HG03095 (cell line): ENCODE results near the gene NAP1L5.

Experiments
- ATAC-seq: cut with Tn5 transposase; IDR thresholded peaks from one replicate; pipeline ENCODE4 v1.9.1; 2021; ENCODE audit warnings: moderate library complexity; ENCODE audit not compliant: unreplicated experiment

NAP1L5 gene

DNA sequence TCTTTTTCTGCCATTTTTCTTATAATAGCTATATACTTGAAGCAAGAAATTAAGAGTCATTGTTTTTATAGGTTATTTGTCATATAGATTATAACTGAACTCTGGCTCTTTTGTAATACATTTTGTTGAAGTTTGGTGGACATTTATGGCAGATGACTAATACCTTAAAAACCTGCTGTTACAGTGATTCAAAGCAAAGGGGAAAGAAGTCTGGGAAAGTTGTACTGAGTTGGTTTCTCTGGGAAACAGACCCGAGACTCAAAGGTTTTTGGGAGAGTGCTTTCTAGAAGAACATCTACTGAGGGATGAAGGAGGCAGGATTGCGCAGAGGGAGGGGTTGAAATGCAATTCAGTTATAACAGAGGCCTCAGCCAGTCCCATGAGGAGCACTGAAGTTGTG, 35.9 kb downstream of the NAP1L5 start:
- ATAC-seq: no peak

DNA sequence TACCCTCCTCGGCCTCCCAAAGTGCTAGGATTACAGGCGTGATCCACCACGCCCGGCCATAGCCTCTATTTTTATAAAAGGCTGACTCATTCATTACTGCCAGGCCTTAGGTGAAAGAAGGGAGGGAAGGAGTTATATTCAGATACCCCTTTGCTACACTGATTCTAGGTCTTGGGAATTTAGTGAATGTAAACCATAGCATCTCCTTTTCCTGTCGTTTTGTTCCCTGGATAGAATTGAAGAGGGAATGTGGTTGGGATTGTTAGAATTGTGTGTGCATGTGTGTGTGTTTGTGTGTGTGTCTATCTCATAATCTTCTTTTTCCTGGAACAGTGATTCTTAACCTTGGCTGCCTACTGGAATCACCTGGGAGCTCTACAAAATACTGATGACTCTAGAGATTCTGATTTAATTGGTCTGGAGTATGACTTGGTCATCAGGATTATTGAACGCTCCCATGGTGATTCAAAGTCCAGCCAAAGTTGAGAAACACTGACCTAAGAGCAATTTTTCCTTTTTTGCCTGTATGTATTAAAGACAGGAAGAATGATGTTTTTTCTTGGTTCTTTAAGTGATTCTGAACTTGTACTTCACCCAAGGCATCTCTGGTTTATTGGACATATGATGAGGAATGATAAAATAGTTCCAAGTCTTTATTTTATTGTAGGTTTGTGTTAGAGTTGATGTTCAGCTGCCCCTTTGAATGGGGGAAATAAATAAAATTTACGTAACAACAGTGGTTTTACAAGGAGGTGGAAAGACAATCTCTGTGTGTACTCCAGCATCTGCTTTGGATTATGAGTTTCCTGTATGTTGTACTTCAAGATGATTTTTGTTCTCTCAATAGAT, 37.0 kb downstream of the NAP1L5 start:
- ATAC-seq: no peak

DNA sequence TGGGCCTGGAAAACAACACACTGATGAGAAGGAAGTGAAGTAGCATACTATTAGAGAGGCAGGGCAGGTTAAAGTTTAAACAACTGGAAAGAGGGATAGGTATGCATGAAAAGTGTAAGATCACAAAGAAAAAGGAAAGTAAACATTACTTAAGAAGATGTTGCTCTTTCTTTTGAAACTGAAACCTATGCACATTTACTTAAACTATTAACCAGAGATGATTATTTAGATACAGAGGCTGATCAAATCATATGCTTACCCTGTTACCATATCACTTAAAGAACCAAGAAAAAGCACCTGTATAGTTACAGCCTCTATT, 37.8 kb downstream of the NAP1L5 start:
- ATAC-seq: no peak

DNA sequence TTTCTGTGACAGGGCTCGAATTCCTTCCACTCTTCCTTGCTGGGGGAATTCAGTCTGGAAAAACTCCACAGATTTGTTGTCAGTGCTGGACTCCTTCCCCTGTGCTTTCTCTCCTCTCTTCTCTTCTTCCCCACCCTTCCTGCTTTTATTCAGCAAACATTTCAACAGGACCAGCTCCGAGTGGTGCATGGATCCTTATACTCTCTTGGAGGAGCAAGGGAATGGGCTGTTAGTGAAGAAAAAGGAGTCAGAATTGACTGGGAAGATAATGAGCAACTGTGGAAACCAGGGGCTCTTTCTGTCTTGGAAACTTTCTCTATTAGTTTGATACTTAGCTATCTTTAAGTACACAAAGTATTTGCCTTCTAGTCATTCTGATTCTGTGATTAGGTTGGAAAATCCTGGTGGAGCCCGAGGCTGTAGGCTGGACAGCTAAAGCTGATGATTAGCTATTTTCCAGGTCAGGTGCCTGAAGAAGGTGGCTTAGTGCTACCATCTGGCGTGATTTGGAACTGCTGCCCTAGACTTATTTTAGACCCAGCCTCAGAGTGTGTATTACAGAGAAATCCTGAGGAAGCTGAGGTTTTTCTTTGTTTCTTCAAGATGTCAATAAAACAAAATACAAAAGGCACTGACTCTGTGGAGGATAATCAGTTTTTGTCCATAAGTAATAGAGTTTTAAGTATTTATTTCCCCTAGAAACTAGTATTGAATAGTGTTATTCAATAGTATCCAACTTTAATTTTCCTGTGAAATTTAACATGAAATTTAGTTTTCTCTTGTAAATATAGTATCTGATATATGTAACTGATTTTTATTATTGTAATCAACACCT, 38.4 kb downstream of the NAP1L5 start:
- peak; percentile 89 for ATAC-seq

DNA sequence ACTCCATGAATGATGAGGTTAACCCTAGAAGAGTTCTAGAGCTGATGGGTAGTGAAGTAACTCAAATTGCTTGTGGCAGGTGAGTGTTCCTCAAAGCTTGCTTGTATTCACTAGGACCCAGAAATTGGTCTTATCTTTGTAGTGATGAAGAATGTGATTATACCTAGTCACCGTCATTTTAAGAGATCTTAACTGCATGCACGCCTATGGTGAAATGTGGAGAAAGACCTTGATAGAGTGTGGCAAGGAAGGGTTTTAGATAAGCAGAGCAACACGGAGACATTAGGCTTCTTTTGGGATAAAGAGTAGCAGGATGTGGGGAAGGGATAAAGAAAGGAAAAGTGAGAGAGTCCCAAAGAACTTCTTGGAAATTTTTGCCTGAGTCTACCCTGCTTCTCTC, 42.4 kb downstream of the NAP1L5 start:
- ATAC-seq: no peak

DNA sequence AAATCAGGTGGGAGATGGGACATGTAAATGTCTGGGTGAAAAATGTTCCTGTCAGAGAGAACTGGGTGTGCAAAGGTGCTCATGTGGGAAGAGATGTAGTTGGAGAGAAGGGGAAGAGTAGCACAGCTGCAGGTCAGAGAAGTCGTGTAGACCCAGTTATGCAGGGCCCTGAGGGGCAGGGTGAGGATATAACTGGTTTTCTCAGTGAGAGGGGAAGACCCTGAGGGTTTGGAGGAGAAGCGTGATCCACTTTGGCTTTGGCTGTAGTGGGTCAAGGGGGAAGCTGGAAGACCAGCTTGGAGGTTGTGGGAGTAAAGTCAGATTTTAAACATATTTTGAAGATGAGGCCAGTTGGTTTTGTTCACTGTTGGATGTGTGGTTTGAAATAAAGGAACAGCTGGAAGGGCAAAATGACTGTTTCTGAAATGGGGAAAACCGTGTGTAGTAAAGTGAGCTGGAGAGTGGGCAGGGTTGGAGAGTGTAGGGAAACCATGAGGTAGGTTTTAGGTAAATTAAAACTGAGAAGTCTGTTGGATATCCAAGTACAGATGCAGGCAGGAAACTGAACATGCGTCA, 44.2 kb downstream of the NAP1L5 start:
- ATAC-seq: no peak

DNA sequence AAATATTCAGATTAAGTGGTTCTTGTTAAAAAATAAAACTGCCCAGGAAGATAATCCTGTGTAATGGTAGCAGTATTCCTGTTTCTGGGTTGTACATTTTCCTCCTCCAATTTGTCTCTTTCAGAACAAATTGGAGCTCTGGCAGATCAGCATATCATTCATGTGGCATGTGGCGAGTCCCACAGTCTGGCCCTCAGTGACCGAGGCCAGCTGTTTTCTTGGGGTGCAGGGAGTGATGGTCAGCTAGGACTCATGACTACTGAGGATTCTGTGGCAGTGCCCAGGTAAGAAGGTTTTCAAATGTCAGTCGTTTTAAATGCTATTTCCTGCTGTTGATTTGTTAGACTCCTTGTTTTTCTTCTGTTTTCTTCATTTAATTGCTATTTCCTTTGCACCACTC, 47.9 kb downstream of the NAP1L5 start:
- ATAC-seq: no peak

DNA sequence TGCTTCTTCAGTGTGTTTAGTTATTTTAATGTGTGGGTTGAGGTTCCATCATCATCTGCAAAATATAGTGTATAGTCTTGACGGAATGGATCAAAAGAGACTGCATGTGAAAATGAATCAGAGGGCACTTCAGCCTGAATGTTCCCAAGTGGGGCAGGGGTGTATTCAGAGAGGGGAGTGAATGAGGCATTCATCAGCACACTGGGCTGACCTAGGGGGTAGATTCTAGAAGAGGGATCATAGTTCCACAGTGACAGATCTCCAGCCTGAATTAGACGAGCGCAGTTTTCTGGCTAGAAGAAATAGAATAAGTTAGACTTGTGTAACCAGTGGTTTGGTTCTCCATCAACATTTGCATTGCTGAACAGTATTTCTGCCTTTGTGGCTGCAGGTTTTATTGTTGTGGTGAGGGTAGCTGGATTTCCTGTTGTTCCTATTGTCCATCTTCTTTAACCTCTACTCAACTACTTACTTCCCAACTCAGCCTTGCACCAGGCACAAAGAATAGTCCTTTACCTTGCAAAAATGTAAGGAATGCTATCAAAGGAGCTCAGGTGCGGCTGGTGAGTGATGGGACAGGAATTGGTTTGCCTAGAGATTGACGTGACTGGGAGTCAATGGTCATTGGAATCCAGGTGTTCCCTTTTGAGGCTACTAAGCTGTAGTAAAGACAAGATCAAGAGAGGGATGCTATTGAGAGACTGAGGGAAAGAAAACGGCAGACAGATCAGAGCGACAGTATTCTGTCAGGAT, 50.9 kb downstream of the NAP1L5 start:
- no peak for ATAC-seq

DNA sequence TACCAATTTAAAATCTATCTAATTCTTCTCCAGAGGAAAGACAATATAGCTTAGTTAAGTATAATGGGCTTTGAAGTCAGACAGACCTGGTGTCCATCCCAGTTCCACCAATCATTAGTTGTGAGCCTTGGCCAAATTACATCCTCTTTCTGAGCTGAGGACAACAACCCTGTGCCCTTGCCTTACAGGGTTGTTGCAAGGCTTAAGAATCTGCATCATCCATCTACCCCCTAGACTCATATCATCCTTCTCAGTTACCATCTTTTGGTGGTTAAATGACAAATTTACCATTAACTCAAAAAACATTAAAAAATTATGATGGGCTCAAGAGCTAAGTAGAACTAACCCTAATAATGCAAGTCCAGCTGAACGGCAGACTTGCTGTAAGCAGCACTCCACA, 51.6 kb downstream of the NAP1L5 start:
- ATAC-seq: no peak
